DOHH2 (cell line): Measurements from ENCODE around the gene AFG1L.

Source experiments
- H3F3A ChIP-seq: fragments of 200-600 bp; sonication (generic), shearing (Covaris generic); 2 replicates; pipeline ENCODE4 v1.6.0; 2016; ENCODE audit warnings: antibody characterized with exemption, mild to moderate bottlenecking; ENCODE audit not compliant: control insufficient read depth, insufficient read depth
- H3K27ac ChIP-seq: fragments of 200-600 bp; sonication (generic); 2 replicates; pipeline ENCODE4 v1.5.1; 2014; ENCODE audit warnings: low read depth, mild to moderate bottlenecking, low read length, moderate library complexity
- H3K27me3 ChIP-seq: fragments of 200-600 bp; sonication (generic); 2 replicates; pipeline ENCODE4 v1.6.1; 2014; ENCODE audit warnings: mild to moderate bottlenecking, low read length, mixed read lengths; ENCODE audit not compliant: control insufficient read depth
- H3K36me3 ChIP-seq: fragments of 200-600 bp; sonication (generic); 2 replicates; pipeline ENCODE4 v1.6.1; 2014; ENCODE audit warnings: mild to moderate bottlenecking, low read length, moderate library complexity, mixed read lengths; ENCODE audit not compliant: control insufficient read depth
- H3K4me1 ChIP-seq: fragments of 200-600 bp; sonication (generic); 2 replicates; pipeline ENCODE4 v1.6.1; 2014; ENCODE audit warnings: mild to moderate bottlenecking, low read length, mixed read lengths; ENCODE audit not compliant: control insufficient read depth
- H3K4me2 ChIP-seq: fragments of 200-600 bp; sonication (generic); 2 replicates; pipeline ENCODE4 v1.6.0; 2014; ENCODE audit warnings: mild to moderate bottlenecking, low read length, moderate library complexity
- H3K4me3 ChIP-seq: fragments of 200-600 bp; sonication (generic); 2 replicates; pipeline ENCODE4 v1.5.1; 2014; ENCODE audit warnings: mild to moderate bottlenecking, low read length, mixed read lengths
- H3K79me2 ChIP-seq: fragments of 200-600 bp; sonication (generic); 2 replicates; pipeline ENCODE4 v1.6.1; 2014; ENCODE audit warnings: mild to moderate bottlenecking, low read length, mixed read lengths; ENCODE audit not compliant: control insufficient read depth
- H3K9me2 ChIP-seq: fragments of 200-600 bp; sonication (generic); replicated peaks from 2 replicates; pipeline ENCODE4 v1.6.1; 2014; ENCODE audit warnings: mild to moderate bottlenecking, low read length, mixed read lengths; ENCODE audit not compliant: control insufficient read depth
- H3K9me3 ChIP-seq: fragments of 200-600 bp; sonication (generic); 2 replicates; pipeline ENCODE4 v1.6.1; 2014; ENCODE audit warnings: antibody characterized with exemption, low read length, mixed read lengths; ENCODE audit not compliant: control insufficient read depth, insufficient read depth
- H4K20me1 ChIP-seq: fragments of 200-600 bp; sonication (generic); 2 replicates; pipeline ENCODE4 v1.6.0; 2014; ENCODE audit warnings: low read depth, mild to moderate bottlenecking, antibody characterized with exemption, low read length, moderate library complexity; ENCODE audit not compliant: control insufficient read depth, insufficient read depth
- EZH2phosphoT487 ChIP-seq: fragments of 200-600 bp; sonication (generic); IDR thresholded peaks from 2 replicates; pipeline ENCODE4 v1.6.1; 2017; ENCODE audit warnings: borderline replicate concordance, mild to moderate bottlenecking, antibody characterized with exemption, low read length, moderate library complexity, mixed read lengths
- TF ChIP-seq, protein P1 (sequence below): fragments of 200-600 bp; sonication (generic); IDR thresholded peaks from one replicate; pipeline ENCODE4 v1.5.1; 2014; ENCODE audit warnings: antibody characterized with exemption, mild to moderate bottlenecking, low read depth, low read length; ENCODE audit not compliant: poor library complexity, severe bottlenecking

Gene AFG1L

DNA sequence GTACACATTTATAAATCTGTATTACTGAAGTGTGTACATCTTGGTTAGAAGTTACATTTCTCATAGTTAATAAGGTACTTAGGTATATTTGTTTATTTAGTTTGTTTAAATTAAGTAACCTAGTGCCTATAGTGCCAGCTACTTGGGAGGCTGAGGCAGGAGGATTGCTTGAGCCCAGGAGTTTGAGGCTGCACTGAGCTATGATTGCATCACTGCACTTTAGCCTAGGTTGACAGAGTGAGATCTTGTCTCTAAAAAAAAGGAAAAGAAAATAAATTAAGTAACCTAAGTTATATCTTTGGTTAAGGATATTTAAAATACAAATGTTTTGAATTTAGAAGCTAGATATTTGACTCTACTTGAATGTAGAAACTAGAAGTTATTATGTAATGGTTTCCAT is 9.5 kb upstream of the AFG1L start:
- Histone ChIP-seq H3K9me2 (no peaks in the 10 kb centered on the region), H3K4me2 (no peak overlapping the region), H3K27ac (no peak overlapping the region), H4K20me1 (no peaks in the 10 kb centered on the region), H3K4me3 (no peak overlapping the region), H3K36me3 (no peaks in the 10 kb centered on the region), H3K79me2 (no peaks in the 10 kb centered on the region), H3F3A (peaks cover 4% of the 10 kb centered on the region; the same call in 1 of the 2 replicates), H3K9me3 (no peaks in the 10 kb centered on the region), H3K27me3 (no peaks in the 10 kb centered on the region), H3K4me1 (peaks cover 18% of the 10 kb centered on the region)
- no peak for TF ChIP-seq EZH2phosphoT487
- TF ChIP-seq, protein P1, sequence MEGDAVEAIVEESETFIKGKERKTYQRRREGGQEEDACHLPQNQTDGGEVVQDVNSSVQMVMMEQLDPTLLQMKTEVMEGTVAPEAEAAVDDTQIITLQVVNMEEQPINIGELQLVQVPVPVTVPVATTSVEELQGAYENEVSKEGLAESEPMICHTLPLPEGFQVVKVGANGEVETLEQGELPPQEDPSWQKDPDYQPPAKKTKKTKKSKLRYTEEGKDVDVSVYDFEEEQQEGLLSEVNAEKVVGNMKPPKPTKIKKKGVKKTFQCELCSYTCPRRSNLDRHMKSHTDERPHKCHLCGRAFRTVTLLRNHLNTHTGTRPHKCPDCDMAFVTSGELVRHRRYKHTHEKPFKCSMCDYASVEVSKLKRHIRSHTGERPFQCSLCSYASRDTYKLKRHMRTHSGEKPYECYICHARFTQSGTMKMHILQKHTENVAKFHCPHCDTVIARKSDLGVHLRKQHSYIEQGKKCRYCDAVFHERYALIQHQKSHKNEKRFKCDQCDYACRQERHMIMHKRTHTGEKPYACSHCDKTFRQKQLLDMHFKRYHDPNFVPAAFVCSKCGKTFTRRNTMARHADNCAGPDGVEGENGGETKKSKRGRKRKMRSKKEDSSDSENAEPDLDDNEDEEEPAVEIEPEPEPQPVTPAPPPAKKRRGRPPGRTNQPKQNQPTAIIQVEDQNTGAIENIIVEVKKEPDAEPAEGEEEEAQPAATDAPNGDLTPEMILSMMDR = no peak

DNA sequence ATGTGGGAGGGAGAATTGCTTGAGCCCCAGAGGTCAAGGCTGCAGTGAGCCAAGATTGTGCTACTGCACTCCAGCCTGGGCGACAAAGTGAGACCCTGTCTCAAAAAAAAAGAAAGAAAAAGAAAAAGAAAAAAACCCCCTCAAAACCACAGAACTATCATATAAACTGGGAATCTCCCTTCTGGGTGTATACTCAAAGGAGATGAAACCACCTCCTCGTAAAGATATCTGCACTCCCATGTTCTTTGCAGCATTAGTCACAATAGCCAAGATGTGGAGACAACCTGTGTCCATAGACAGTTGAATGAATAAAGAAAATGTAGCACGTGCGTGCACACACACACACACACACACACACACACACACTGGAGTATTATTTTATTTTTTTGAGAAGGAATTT is 8.5 kb upstream of the AFG1L start:
- Histone ChIP-seq H3K4me3 (no peak overlapping the region), H3K27ac (no peak overlapping the region), H3K27me3 (no peaks in the 10 kb centered on the region), H3K4me1 (peaks cover 10% of the 10 kb centered on the region), H3K9me3 (no peaks in the 10 kb centered on the region), H3K9me2 (no peaks in the 10 kb centered on the region), H3F3A (peaks cover 4% of the 10 kb centered on the region), H3K79me2 (no peaks in the 10 kb centered on the region), H3K36me3 (no peaks in the 10 kb centered on the region), H4K20me1 (no peaks in the 10 kb centered on the region), H3K4me2 (no peak overlapping the region)
- TF ChIP-seq, protein P1 = no peak
- no peak for TF ChIP-seq EZH2phosphoT487

DNA sequence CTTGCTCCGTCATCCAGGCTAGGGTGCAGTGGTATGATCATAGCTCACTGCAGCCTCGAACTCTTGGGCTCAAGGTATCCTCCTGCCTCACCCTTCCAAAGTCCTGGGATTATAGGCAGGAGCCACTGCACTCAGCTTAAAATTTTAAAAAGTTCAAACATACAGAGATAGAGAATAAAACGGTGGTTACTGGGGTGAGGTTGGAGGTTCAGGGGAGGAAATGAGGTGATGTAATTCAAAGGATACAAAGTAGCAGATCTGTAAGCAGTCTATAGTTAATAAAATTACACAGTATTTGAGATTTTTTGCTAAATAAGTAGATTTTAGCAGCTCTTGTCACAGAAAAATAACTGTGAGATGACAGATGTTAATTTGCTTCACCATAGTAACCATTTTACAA is 7.5 kb upstream of the AFG1L start:
- no peak overlapping the region for H3K4me2 ChIP-seq
- H3K27me3 ChIP-seq = no peaks in the 10 kb centered on the region
- H3K9me2 ChIP-seq = no peaks in the 10 kb centered on the region
- peaks cover 7% of the 10 kb centered on the region for H3K4me1 ChIP-seq
- no peaks in the 10 kb centered on the region for H4K20me1 ChIP-seq
- H3K79me2 ChIP-seq = no peaks in the 10 kb centered on the region
- no peak overlapping the region for H3K4me3 ChIP-seq
- H3F3A ChIP-seq = peaks cover 14% of the 10 kb centered on the region
- no peaks in the 10 kb centered on the region for H3K36me3 ChIP-seq
- H3K27ac ChIP-seq = no peak overlapping the region
- no peaks in the 10 kb centered on the region for H3K9me3 ChIP-seq
- no peak for TF ChIP-seq EZH2phosphoT487
- TF ChIP-seq, protein P1 = no peak

DNA sequence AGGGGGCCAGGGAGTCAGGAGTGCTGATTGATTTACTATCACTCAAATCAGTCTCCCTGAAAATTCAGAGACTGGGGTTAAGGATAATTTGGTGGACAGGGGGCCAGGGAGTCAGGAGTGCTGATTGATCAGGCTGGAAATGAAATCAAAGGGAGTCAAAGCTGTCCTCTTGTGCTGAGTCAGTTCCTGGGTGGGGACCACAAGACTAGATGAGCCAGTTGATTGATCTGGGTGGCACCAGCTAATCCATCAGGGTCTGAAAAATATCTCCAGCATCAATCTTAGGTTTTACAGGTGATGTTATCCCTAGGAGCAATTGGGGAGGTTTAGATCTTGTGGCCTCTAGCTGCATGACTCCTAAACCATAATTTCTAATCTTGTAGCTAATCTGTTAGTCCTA is 6.1 kb upstream of the AFG1L start:
- no peaks in the 10 kb centered on the region for H4K20me1 ChIP-seq
- H3F3A ChIP-seq = peaks cover 17% of the 10 kb centered on the region

More for the DNA sequence above, 6.1 kb upstream of the AFG1L start:
- no peaks in the 10 kb centered on the region for H3K36me3 ChIP-seq
- H3K79me2 ChIP-seq = no peaks in the 10 kb centered on the region
- H3K4me2 ChIP-seq = no peak overlapping the region
- H3K27ac ChIP-seq = no peak overlapping the region
- no peaks in the 10 kb centered on the region for H3K9me2 ChIP-seq
- H3K9me3 ChIP-seq = no peaks in the 10 kb centered on the region
- TF ChIP-seq EZH2phosphoT487 = no peak
- TF ChIP-seq, protein P1 = no peak
- H3K4me3 ChIP-seq = no peak overlapping the region
- no peaks in the 10 kb centered on the region for H3K27me3 ChIP-seq
- H3K4me1 ChIP-seq = peaks cover 9% of the 10 kb centered on the region
